DMS53 (cell line): ENCODE measurements around the gene MED13L.

Experiments used
- DNase-seq: peaks from one replicate; lab custom pipeline; 2025; lab: John Stamatoyannopoulos, UW

The MED13L gene

GRCh38 chr12:116277467-116278278 lies at the start of gene MED13L:
TSS of gene MED13L (minus strand) at chr12:116277693. CDS start at chr12:116277131, 562 bp downstream.
- DNase-seq = peak; percentile 98

DNA sequence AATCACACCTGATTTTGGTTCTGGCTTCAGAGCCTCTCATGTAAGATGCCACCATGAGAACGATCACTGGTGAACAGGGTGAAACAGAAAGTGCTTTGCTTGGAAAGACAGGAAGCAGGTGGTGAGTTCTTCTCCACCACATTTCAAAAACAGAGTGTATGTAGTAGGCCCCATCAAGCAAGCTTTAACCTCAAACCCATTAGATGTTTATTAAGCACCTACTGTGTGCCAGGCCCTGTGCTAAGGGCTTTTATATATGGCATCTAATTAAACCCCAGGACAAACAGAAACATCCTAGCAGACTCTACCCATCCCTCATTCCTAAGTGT lies 47.8 kb upstream of the MED13L start:
- peak; percentile 35 for DNase-seq

DNA sequence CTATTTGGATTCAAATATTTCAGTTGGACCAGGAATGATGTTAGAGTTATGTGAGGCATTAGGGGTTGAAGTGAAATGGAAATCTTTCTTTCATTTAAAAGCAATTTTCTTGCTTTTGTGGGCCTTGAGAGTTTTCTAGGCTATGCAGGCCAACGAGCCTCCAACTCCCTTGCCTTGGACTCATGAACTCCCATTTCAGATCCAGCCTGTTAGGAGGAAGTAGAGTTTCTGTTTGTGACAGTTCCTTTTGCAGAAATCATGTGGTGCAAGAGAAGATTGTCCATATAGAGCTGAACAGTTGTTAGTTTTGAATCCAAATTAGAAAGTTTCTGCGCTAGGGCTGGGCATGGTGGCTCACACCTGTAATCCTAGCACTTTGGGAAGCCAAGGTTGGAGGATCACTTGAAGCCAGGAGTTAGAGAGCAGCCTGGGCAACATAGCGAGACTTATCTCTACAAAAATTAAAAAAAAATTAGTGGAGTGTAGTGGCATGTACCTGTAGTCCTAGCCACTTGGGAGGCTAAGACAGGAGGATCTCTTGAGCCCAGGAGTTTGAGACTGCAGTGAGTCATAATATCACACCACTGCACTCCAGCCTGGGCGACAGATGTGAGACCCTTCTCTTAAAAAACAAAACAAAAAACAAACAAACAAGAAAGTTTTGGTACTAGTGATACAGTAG lies 47.3 kb upstream of the MED13L start:
- DNase-seq = no peak

- DNase-seq = no peak
Observed at GRCh38 chr12:116323406-116324386, 46.2 kb upstream of the MED13L start.

GRCh38 chr12:116321913-116322312 lies 44.4 kb upstream of the MED13L start:
- no peak for DNase-seq

- DNase-seq = no peak
Observed at GRCh38 chr12:116320791-116321217, 43.3 kb upstream of the MED13L start.

GRCh38 chr12:116319898-116320621 lies 42.6 kb upstream of the MED13L start:
- no peak for DNase-seq

- DNase-seq = no peak
Observed at GRCh38 chr12:116319233-116319897, 41.9 kb upstream of the MED13L start.

- no peak for DNase-seq
Observed at GRCh38 chr12:116318576-116319232, 41.2 kb upstream of the MED13L start.

- no peak for DNase-seq
Observed at GRCh38 chr12:116317986-116318575, 40.6 kb upstream of the MED13L start.

GRCh38 chr12:116317139-116317538 lies 39.6 kb upstream of the MED13L start:
- no peak for DNase-seq

- DNase-seq = no peak
Observed at GRCh38 chr12:116314477-116314876, 37.0 kb upstream of the MED13L start.

GRCh38 chr12:116313194-116313927 lies 35.9 kb upstream of the MED13L start:
- no peak for DNase-seq

GRCh38 chr12:116310082-116310481 lies 32.6 kb upstream of the MED13L start:
- no peak for DNase-seq

GRCh38 chr12:116309343-116309742 lies 31.9 kb upstream of the MED13L start:
- DNase-seq = no peak

DNA sequence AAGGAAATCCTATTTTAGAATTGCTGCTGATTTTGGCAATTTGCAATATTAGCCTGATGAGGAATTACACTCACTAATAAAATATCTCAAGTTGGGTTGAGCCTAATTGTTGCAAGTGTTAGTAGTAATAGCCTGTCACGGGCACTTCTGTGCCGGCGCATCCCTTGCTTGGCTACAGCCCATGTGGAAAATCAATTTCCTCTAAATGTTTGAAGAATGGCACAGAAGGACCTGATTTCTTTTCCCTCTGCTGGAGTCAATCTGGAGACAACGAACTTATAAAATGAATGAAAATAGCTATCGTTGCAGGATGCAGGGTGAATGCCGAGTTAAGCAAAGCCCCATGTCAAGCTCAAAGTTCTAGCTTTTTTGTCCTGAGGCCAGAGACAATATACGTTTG lies 31.2 kb upstream of the MED13L start:
- DNase-seq = no peak

- DNase-seq = no peak
Observed at GRCh38 chr12:116306968-116307367, 29.5 kb upstream of the MED13L start.

GRCh38 chr12:116306506-116306905 lies 29.0 kb upstream of the MED13L start:
- no peak for DNase-seq

- DNase-seq = no peak
Observed at GRCh38 chr12:116304621-116305020, 27.1 kb upstream of the MED13L start.
